ENCODE measurements around the gene NPFFR1.

NPFFR1 gene, protein sequence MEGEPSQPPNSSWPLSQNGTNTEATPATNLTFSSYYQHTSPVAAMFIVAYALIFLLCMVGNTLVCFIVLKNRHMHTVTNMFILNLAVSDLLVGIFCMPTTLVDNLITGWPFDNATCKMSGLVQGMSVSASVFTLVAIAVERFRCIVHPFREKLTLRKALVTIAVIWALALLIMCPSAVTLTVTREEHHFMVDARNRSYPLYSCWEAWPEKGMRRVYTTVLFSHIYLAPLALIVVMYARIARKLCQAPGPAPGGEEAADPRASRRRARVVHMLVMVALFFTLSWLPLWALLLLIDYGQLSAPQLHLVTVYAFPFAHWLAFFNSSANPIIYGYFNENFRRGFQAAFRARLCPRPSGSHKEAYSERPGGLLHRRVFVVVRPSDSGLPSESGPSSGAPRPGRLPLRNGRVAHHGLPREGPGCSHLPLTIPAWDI

DNA sequence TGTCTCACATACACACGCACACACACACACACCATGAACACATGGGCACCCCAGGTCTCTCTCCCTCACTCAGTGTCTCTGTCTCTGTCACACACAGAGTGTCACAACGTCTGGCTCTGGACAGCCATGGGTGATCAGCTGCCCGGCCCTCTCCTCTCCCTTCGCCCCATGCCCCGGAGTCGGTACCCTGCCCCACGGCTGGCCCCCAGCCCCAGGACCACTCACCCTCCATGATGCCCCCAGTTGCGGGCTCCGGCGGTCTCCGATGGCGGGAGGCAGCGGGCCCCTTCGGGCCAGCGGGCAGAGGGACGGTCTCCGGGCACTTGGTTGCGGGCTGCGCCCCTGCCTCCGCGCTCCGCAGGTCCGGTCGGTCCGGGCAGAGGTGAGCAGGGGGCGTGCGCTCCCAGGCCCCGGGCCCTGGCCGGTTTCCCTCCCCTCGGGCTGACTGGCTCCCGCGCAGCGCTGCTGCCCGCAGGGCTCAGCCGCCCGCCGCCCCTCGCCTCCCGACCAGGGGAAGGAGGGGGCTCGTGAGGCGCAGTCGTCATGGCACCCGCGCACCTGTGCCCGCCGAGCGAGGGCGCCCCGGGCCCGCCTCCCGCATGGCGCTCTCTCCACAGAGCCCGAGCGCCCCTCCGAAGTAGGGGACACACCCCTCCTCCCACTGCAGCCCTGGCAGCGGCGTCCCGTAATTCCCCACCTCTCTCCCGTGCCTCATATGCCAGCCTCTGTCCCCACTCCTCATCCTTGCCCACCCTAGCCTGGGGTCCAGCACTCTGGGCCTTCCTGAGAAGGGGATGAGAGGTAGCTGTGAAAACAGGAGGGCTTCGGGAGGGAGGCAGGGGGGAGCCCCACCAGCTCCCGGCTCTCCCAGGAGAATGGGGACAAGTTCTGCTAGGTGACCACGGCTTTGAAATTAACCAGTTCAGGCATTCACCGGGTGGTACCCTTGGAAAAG lies at the start of gene NPFFR1:
Gene NPFFR1 (minus strand): TSS at position 560 of the 955 bp plus-strand sequence. CDS start 328 bp downstream, at position 232.
- DNase-seq (ENCODE audit: low read depth), result no peak

DNA sequence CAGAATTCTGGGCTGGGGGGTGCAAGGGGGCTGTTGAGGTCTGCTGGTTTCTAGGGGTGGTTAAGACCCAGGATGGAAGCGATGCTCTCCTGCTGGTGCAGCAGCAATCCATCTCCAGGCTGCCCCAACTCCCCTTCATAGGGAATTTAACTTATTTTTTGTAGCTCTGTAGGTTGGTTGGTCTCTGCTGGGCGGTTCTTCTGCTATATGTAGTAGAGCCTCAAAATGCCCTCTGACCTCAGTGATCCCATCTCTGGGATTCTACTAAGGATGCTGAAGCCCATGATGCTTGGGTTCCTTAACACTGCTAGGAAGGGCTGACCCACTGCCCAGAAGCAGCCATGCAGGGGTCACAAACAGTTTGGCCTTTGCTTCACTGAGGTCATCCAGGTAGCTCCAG lies 49.5 kb upstream of the NPFFR1 start:
- DNase-seq (ENCODE audit: low read depth), result no peak

GRCh38 chr10:70331486-70332268 lies 47.9 kb upstream of the NPFFR1 start:
- peak; percentile 91 for DNase-seq (ENCODE audit: low read depth)

GRCh38 chr10:70331160-70331485 lies 47.3 kb upstream of the NPFFR1 start:
- DNase-seq (ENCODE audit: low read depth), result no peak

- no peak for DNase-seq (ENCODE audit: low read depth)
Measured at GRCh38 chr10:70330671-70331070, 46.9 kb upstream of the NPFFR1 start.

DNA sequence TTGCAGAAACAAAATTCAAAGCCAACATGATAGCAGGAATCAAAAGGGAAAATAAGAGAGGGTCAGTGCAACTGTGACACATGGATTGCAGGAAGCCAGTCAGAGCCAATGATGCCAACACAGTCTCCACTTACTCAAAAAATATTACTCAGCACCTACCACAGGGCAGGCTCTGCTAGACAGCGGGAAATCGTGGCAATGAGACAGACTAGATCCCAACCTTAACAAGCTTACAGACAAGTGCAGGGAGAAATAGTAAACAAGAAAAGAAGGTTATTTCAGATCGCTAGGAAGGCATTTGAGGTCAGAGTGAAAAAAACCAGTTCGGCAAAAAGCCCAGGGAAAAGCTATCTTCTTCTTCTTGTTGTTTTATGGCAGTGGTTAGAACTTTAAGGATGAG lies 45.2 kb upstream of the NPFFR1 start:
- DNase-seq (ENCODE audit: low read depth), result no peak

DNA sequence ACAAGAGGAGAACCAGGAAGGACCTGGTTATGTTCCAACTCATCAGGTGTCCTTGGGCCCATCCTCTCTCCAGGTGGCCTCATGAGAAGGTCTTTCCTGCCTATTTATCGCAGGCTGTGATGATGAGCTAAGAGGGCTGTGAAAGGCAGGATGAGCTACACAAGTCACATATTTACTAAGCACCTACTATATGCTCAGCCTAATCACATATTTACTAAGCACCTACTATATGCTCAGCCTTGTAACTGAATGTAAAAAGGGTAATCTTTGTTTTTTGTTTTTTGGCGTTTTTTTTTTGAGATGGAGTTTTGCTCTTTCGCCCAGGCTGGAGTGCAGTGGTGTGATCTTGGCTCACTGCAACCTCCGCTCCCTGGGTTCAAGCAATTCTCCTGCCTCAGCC lies 44.2 kb upstream of the NPFFR1 start:
- no peak for DNase-seq (ENCODE audit: low read depth)

GRCh38 chr10:70324951-70325781 lies 41.4 kb upstream of the NPFFR1 start:
- DNase-seq (ENCODE audit: low read depth), result no peak

- DNase-seq (ENCODE audit: low read depth), result no peak
Measured at GRCh38 chr10:70324339-70324861, 40.6 kb upstream of the NPFFR1 start.

GRCh38 chr10:70323697-70324338 lies 40.0 kb upstream of the NPFFR1 start:
- no peak for DNase-seq (ENCODE audit: low read depth)

GRCh38 chr10:70323138-70323696 lies 39.4 kb upstream of the NPFFR1 start:
- DNase-seq (ENCODE audit: low read depth), result no peak

DNA sequence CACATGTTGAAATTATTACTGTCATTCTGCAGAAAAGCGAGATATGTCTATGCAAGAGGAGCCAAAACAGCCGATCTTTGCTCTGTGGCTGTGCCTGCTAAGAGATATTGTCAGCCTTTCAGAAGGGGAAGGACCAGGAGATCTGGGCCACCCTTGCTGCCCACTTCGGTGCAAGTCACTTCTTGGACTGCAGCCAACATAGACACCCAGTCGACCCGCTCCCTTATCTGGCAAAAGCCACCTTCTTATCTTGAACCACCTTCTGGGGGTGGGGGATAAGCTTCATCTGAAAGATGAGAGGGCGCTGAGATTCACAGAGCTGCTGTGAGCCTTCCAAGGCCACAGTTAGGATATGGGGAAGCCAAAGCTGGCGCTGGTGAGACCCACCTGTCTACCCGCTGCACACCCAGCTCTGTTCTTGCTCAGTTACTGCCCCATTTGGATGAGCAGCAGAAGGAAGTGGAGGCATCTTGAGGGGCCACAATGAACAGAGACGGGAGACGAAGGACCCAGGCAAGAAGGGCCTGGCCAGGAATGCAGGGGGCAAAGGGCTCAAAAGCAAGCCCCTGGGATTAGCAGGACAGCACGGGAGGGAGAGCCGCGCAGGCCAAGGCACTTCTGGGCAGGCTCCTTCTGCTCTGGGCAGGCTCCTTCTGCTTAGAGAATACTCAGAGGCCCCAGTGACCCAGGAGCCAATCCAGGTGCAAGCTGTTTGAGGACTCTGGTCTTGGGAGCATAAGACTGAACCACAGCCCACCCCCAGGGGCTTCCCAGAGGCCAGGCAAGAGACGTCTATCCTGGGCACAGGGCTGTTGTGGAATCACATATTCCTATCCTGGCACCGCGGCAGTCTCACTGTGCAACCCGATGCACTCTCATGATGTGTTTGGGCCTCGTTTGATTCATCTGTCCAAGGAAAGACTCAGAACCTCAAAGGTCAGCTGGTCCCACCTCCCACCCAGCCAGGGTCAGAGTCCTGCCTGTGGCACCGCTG lies 38.4 kb upstream of the NPFFR1 start:
- DNase-seq (ENCODE audit: low read depth), result peak; percentile 85

DNA sequence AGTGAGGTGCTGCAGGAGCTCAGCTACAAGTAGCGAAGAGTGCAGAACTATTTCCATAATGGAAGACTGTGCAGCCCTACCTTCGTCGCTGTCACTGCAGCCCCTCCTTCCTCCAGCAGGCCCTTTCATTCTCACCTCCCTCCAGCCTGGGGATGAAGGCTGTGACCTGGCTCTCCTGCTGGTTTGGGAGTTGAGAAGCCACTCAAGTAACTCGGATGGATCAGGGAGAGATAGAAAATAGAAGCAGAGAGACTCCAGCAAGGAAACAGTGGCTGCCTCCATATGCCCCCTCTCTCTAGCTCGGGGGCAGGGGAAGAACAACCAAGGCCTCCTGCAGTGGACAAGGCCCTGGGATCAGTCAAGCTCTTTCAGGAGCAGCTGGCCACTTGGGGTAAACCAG lies 37.4 kb upstream of the NPFFR1 start:
- no peak for DNase-seq (ENCODE audit: low read depth)

- no peak for DNase-seq (ENCODE audit: low read depth)
Measured at GRCh38 chr10:70320751-70321150, 36.9 kb upstream of the NPFFR1 start.

- DNase-seq (ENCODE audit: low read depth), result no peak
Measured at GRCh38 chr10:70319824-70320223, 36.0 kb upstream of the NPFFR1 start.

- DNase-seq (ENCODE audit: low read depth), result no peak
Measured at GRCh38 chr10:70319183-70319582, 35.4 kb upstream of the NPFFR1 start.

GRCh38 chr10:70317943-70318318 lies 34.1 kb upstream of the NPFFR1 start:
- DNase-seq (ENCODE audit: low read depth), result no peak

- DNase-seq (ENCODE audit: low read depth), result no peak
Measured at GRCh38 chr10:70317272-70317942, 33.6 kb upstream of the NPFFR1 start.

Measured in CMK (cell line).